ENCODE results near the gene TXNRD2. TPM values are rescaled to one million over a fixed set of nuclear protein-coding genes. Genes with fewer than 3 reads are reported as not detected.

The TXNRD2 gene
- total RNA-seq, 1 donor from 2014 or later: 75.4 TPM

- DNase-seq (ENCODE audit: low read depth in 2 of 2): peak; percentile 52 to 56
Measured at GRCh38 chr22:19966908-19967750, 25.5 kb upstream of the TXNRD2 start.

GRCh38 chr22:19965771-19966709 is 24.4 kb upstream of the TXNRD2 start:
- no peak for DNase-seq (ENCODE audit: low read depth in 2 of 2)

GRCh38 chr22:19964701-19965386 is 23.2 kb upstream of the TXNRD2 start:
- no peak for DNase-seq (ENCODE audit: low read depth in 2 of 2)

- no peak for DNase-seq (ENCODE audit: low read depth in 2 of 2)
Measured at GRCh38 chr22:19963863-19964642, 22.4 kb upstream of the TXNRD2 start.

GRCh38 chr22:19962909-19963806 is 21.5 kb upstream of the TXNRD2 start:
- DNase-seq (ENCODE audit: low read depth in 2 of 2): peak in 1 of 2 donors; percentile 69

GRCh38 chr22:19962246-19962908 is 20.8 kb upstream of the TXNRD2 start:
- DNase-seq (ENCODE audit: low read depth in 2 of 2): peak in 1 of 2 donors; percentile 86

- no peak for DNase-seq (ENCODE audit: low read depth in 2 of 2)
Measured at GRCh38 chr22:19961868-19962245, 20.2 kb upstream of the TXNRD2 start.

- DNase-seq (ENCODE audit: low read depth in 2 of 2): no peak
Measured at GRCh38 chr22:19961201-19961580, 19.6 kb upstream of the TXNRD2 start.

GRCh38 chr22:19960491-19961200 is 19.0 kb upstream of the TXNRD2 start:
- no peak for DNase-seq (ENCODE audit: low read depth in 2 of 2)

- no peak for DNase-seq (ENCODE audit: low read depth in 2 of 2)
Measured at GRCh38 chr22:19959587-19960490, 18.2 kb upstream of the TXNRD2 start.

- peak; percentile 62 to 88 for DNase-seq (ENCODE audit: low read depth in 2 of 2)
Measured at GRCh38 chr22:19959043-19959586, 17.5 kb upstream of the TXNRD2 start.

- no peak for DNase-seq (ENCODE audit: low read depth in 2 of 2)
Measured at GRCh38 chr22:19958083-19959042, 16.7 kb upstream of the TXNRD2 start.

- no peak for DNase-seq (ENCODE audit: low read depth in 2 of 2)
Measured at GRCh38 chr22:19957445-19957844, 15.8 kb upstream of the TXNRD2 start.

- DNase-seq (ENCODE audit: low read depth in 2 of 2): peak; percentile 54 to 70
Measured at GRCh38 chr22:19955241-19956128, 13.9 kb upstream of the TXNRD2 start.

GRCh38 chr22:19951346-19951745 is 9.7 kb upstream of the TXNRD2 start:
- no peak for DNase-seq (ENCODE audit: low read depth in 2 of 2)
